ENCODE data around the gene CTNNA2.

Gene CTNNA2

GRCh38 chr2:80374105-80374504 lies 861.3 kb downstream of the CTNNA2 start:
- CTCF ChIA-PET, result no interaction called here
- POLR2A ChIA-PET, result no interaction called here
- DNase-seq (ENCODE audit: extremely low spot score), result no peak
- no peak for TF ChIP-seq CTCF (IDR thresholded peaks at IDR 0.05; ENCODE audit: control extremely low read depth, extremely low read depth, low read depth, missing control alignments)

- TF ChIP-seq CTCF (IDR thresholded peaks at IDR 0.05; ENCODE audit: control extremely low read depth, extremely low read depth, low read depth, missing control alignments), result no peak
- DNase-seq (ENCODE audit: extremely low spot score), result no peak
- CTCF ChIA-PET, result no interaction called here
- POLR2A ChIA-PET, result no interaction called here
Observed at GRCh38 chr2:80377071-80377470, 864.2 kb downstream of the CTNNA2 start.

- ChIA-PET POLR2A (no interaction called here), CTCF (no interaction called here)
- TF ChIP-seq CTCF (IDR thresholded peaks at IDR 0.05; ENCODE audit: control extremely low read depth, extremely low read depth, low read depth, missing control alignments), result no peak
- no peak for DNase-seq (ENCODE audit: extremely low spot score)
Observed at GRCh38 chr2:80380736-80381135, 867.9 kb downstream of the CTNNA2 start.

GRCh38 chr2:80381666-80382065 lies 868.8 kb downstream of the CTNNA2 start:
- TF ChIP-seq CTCF (IDR thresholded peaks at IDR 0.05; ENCODE audit: control extremely low read depth, extremely low read depth, low read depth, missing control alignments), result no peak
- ChIA-PET POLR2A (no interaction called here), CTCF (interaction anchor here (2.0 kb wide), 1 partner anchor 16 kb away, joined by 5 read pairs; no protein-coding TSS in a partner anchor)
- no peak for DNase-seq (ENCODE audit: extremely low spot score)

GRCh38 chr2:80392441-80392840 lies 879.6 kb downstream of the CTNNA2 start:
- no peak for DNase-seq (ENCODE audit: extremely low spot score)
- ChIA-PET CTCF (no interaction called here), POLR2A (no interaction called here)
- no peak for TF ChIP-seq CTCF (IDR thresholded peaks at IDR 0.05; ENCODE audit: control extremely low read depth, extremely low read depth, low read depth, missing control alignments)

GRCh38 chr2:80393991-80394390 lies 881.1 kb downstream of the CTNNA2 start:
- ChIA-PET CTCF (interaction anchor here (0.9 kb wide), 1 partner anchor 10 kb away, joined by 3 read pairs; no protein-coding TSS in a partner anchor), POLR2A (no interaction called here)
- DNase-seq (ENCODE audit: extremely low spot score), result no peak
- no peak for TF ChIP-seq CTCF (IDR thresholded peaks at IDR 0.05; ENCODE audit: control extremely low read depth, extremely low read depth, low read depth, missing control alignments)

GRCh38 chr2:80395251-80395650 lies 882.4 kb downstream of the CTNNA2 start:
- CTCF ChIA-PET, result interaction anchor here (1.2 kb wide), 1 partner anchor 19 kb away, joined by 3 read pairs; no protein-coding TSS in a partner anchor
- POLR2A ChIA-PET, result no interaction called here
- DNase-seq (ENCODE audit: extremely low spot score), result no peak
- TF ChIP-seq CTCF (IDR thresholded peaks at IDR 0.05; ENCODE audit: control extremely low read depth, extremely low read depth, low read depth, missing control alignments), result no peak
